ENCODE results near the gene DOCK10. TPM values are rescaled to one million over a fixed set of nuclear protein-coding genes. Genes with fewer than 3 reads are reported as not detected.

The DOCK10 gene
- total RNA-seq, 1 experiment from 2014 or later = 2.9 TPM

DNA sequence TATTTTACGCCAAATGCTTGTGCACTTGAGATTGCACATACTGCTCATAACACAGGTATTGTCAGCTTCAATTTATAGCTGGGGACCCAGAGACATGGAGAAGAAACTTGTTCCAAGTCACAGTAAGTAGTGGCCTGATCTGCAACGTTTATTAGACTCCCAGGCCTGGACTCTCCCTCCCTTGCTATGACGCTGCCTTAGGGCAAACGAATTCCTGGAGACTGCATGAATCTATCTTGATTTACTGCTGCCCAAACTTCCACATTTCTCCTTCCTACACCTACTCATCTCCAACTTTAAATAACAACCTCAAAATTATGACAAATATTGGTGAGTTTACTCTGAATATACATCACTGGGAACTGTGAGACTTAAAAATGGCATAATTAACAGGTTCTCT lies 181.0 kb downstream of the DOCK10 start:
- DNase-seq (ENCODE audit: low spot score) = no peak
- no peaks in the 10 kb centered on the region for H3K27me3 Mint-ChIP-seq (ENCODE audit: low read depth)
- H3K27ac Mint-ChIP-seq = no peak overlapping the region
- H3K9me3 Mint-ChIP-seq = no peaks in the 10 kb centered on the region
- no peak for TF ChIP-seq CBFB (CRISPR knock-in tag; IDR thresholded peaks at IDR 0.05; ENCODE audit: low read depth)
- TF ChIP-seq ZNF317 (CRISPR knock-in tag; IDR thresholded peaks at IDR 0.05; ENCODE audit: borderline replicate concordance, low read depth) = no peak
- TF ChIP-seq, protein P1, sequence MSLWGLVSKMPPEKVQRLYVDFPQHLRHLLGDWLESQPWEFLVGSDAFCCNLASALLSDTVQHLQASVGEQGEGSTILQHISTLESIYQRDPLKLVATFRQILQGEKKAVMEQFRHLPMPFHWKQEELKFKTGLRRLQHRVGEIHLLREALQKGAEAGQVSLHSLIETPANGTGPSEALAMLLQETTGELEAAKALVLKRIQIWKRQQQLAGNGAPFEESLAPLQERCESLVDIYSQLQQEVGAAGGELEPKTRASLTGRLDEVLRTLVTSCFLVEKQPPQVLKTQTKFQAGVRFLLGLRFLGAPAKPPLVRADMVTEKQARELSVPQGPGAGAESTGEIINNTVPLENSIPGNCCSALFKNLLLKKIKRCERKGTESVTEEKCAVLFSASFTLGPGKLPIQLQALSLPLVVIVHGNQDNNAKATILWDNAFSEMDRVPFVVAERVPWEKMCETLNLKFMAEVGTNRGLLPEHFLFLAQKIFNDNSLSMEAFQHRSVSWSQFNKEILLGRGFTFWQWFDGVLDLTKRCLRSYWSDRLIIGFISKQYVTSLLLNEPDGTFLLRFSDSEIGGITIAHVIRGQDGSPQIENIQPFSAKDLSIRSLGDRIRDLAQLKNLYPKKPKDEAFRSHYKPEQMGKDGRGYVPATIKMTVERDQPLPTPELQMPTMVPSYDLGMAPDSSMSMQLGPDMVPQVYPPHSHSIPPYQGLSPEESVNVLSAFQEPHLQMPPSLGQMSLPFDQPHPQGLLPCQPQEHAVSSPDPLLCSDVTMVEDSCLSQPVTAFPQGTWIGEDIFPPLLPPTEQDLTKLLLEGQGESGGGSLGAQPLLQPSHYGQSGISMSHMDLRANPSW (CRISPR knock-in tag; conservative IDR thresholded peaks at IDR 0.05; ENCODE audit: low read depth) = no peak
- TF ChIP-seq, protein P2, sequence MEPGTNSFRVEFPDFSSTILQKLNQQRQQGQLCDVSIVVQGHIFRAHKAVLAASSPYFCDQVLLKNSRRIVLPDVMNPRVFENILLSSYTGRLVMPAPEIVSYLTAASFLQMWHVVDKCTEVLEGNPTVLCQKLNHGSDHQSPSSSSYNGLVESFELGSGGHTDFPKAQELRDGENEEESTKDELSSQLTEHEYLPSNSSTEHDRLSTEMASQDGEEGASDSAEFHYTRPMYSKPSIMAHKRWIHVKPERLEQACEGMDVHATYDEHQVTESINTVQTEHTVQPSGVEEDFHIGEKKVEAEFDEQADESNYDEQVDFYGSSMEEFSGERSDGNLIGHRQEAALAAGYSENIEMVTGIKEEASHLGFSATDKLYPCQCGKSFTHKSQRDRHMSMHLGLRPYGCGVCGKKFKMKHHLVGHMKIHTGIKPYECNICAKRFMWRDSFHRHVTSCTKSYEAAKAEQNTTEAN (CRISPR knock-in tag; IDR thresholded peaks at IDR 0.05) = no peak
- TF ChIP-seq, protein P3, sequence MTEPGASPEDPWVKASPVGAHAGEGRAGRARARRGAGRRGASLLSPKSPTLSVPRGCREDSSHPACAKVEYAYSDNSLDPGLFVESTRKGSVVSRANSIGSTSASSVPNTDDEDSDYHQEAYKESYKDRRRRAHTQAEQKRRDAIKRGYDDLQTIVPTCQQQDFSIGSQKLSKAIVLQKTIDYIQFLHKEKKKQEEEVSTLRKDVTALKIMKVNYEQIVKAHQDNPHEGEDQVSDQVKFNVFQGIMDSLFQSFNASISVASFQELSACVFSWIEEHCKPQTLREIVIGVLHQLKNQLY (CRISPR knock-in tag; IDR thresholded peaks at IDR 0.05) = no peak
- TF ChIP-seq, protein P4, sequence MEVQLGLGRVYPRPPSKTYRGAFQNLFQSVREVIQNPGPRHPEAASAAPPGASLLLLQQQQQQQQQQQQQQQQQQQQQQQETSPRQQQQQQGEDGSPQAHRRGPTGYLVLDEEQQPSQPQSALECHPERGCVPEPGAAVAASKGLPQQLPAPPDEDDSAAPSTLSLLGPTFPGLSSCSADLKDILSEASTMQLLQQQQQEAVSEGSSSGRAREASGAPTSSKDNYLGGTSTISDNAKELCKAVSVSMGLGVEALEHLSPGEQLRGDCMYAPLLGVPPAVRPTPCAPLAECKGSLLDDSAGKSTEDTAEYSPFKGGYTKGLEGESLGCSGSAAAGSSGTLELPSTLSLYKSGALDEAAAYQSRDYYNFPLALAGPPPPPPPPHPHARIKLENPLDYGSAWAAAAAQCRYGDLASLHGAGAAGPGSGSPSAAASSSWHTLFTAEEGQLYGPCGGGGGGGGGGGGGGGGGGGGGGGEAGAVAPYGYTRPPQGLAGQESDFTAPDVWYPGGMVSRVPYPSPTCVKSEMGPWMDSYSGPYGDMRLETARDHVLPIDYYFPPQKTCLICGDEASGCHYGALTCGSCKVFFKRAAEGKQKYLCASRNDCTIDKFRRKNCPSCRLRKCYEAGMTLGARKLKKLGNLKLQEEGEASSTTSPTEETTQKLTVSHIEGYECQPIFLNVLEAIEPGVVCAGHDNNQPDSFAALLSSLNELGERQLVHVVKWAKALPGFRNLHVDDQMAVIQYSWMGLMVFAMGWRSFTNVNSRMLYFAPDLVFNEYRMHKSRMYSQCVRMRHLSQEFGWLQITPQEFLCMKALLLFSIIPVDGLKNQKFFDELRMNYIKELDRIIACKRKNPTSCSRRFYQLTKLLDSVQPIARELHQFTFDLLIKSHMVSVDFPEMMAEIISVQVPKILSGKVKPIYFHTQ (CRISPR knock-in tag; IDR thresholded peaks at IDR 0.05) = no peak
- TF ChIP-seq, protein P5, sequence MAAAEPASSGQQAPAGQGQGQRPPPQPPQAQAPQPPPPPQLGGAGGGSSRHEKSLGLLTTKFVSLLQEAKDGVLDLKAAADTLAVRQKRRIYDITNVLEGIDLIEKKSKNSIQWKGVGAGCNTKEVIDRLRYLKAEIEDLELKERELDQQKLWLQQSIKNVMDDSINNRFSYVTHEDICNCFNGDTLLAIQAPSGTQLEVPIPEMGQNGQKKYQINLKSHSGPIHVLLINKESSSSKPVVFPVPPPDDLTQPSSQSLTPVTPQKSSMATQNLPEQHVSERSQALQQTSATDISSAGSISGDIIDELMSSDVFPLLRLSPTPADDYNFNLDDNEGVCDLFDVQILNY (CRISPR knock-in tag; IDR thresholded peaks at IDR 0.05) = no peak
- TF ChIP-seq ZNF671 (CRISPR knock-in tag; IDR thresholded peaks at IDR 0.05) = no peak
- no peak for TF ChIP-seq ZNF121 (CRISPR knock-in tag; IDR thresholded peaks at IDR 0.05)
- no peak for TF ChIP-seq HMGA2 (CRISPR knock-in tag; IDR thresholded peaks at IDR 0.05)
- TF ChIP-seq, protein P6, sequence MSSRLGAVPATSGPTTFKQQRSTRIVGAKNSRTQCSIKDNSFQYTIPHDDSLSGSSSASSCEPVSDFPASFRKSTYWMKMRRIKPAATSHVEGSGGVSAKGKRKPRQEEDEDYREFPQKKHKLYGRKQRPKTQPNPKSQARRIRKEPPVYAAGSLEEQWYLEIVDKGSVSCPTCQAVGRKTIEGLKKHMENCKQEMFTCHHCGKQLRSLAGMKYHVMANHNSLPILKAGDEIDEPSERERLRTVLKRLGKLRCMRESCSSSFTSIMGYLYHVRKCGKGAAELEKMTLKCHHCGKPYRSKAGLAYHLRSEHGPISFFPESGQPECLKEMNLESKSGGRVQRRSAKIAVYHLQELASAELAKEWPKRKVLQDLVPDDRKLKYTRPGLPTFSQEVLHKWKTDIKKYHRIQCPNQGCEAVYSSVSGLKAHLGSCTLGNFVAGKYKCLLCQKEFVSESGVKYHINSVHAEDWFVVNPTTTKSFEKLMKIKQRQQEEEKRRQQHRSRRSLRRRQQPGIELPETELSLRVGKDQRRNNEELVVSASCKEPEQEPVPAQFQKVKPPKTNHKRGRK (CRISPR knock-in tag; IDR thresholded peaks at IDR 0.05; ENCODE audit: borderline replicate concordance) = no peak
- TF ChIP-seq, protein P7, sequence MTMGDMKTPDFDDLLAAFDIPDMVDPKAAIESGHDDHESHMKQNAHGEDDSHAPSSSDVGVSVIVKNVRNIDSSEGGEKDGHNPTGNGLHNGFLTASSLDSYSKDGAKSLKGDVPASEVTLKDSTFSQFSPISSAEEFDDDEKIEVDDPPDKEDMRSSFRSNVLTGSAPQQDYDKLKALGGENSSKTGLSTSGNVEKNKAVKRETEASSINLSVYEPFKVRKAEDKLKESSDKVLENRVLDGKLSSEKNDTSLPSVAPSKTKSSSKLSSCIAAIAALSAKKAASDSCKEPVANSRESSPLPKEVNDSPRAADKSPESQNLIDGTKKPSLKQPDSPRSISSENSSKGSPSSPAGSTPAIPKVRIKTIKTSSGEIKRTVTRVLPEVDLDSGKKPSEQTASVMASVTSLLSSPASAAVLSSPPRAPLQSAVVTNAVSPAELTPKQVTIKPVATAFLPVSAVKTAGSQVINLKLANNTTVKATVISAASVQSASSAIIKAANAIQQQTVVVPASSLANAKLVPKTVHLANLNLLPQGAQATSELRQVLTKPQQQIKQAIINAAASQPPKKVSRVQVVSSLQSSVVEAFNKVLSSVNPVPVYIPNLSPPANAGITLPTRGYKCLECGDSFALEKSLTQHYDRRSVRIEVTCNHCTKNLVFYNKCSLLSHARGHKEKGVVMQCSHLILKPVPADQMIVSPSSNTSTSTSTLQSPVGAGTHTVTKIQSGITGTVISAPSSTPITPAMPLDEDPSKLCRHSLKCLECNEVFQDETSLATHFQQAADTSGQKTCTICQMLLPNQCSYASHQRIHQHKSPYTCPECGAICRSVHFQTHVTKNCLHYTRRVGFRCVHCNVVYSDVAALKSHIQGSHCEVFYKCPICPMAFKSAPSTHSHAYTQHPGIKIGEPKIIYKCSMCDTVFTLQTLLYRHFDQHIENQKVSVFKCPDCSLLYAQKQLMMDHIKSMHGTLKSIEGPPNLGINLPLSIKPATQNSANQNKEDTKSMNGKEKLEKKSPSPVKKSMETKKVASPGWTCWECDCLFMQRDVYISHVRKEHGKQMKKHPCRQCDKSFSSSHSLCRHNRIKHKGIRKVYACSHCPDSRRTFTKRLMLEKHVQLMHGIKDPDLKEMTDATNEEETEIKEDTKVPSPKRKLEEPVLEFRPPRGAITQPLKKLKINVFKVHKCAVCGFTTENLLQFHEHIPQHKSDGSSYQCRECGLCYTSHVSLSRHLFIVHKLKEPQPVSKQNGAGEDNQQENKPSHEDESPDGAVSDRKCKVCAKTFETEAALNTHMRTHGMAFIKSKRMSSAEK (CRISPR knock-in tag; IDR thresholded peaks at IDR 0.05; ENCODE audit: borderline replicate concordance) = no peak
- TF ChIP-seq JAZF1 (CRISPR knock-in tag; IDR thresholded peaks at IDR 0.05) = no peak
- TF ChIP-seq ETV6 (CRISPR knock-in tag; IDR thresholded peaks at IDR 0.05) = no peak
- ChIA-PET CTCF (no interaction called here), POLR2A (no interaction called here)
- no peak overlapping the region for H3K4me3 Mint-ChIP-seq
- H3K36me3 Mint-ChIP-seq = no peaks in the 10 kb centered on the region
- no peak for ATAC-seq
- H3K4me1 Mint-ChIP-seq = no peaks in the 10 kb centered on the region
